22Rv1 (cell line): ENCODE measurements around the gene LCOR.

Source experiments
- H3K27ac ChIP-seq: fragments of 450-650 bp; 2 replicates; pipeline ENCODE4 v1.5.1; 2017
- ZFX ChIP-seq: fragments of 450-650 bp; IDR thresholded peaks from 2 replicates; pipeline ENCODE4 v1.6.1; 2017; ENCODE audit warnings: antibody characterized with exemption, borderline replicate concordance
- TF ChIP-seq, protein P1 (sequence below): fragments of 450-650 bp; IDR thresholded peaks from 2 replicates; pipeline ENCODE4 v1.5.1; 2017; ENCODE audit warnings: mild to moderate bottlenecking

LCOR gene

DNA sequence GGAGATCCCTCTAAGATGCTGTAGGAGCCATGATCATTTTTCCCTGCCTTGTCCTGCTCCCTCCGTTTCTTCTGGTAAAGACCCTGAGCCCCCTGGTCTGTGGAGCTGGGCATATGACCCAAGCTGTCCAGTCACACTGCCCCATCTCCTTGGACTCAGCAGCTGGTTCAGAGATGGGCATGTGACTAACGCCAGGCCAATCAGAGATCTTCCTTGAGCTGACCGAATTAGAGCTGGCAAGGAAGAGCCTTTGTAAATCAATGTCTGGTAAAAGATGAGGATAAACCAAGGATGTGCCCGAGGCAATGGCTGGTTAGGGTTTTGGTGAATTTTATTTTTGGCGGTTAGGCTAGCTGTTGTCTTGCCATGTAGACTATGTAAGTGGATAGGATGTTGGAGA lies 173.3 kb downstream of the LCOR start:
- no peak overlapping the region for H3K27ac ChIP-seq
- no peak for TF ChIP-seq ZFX
- TF ChIP-seq, protein P1, sequence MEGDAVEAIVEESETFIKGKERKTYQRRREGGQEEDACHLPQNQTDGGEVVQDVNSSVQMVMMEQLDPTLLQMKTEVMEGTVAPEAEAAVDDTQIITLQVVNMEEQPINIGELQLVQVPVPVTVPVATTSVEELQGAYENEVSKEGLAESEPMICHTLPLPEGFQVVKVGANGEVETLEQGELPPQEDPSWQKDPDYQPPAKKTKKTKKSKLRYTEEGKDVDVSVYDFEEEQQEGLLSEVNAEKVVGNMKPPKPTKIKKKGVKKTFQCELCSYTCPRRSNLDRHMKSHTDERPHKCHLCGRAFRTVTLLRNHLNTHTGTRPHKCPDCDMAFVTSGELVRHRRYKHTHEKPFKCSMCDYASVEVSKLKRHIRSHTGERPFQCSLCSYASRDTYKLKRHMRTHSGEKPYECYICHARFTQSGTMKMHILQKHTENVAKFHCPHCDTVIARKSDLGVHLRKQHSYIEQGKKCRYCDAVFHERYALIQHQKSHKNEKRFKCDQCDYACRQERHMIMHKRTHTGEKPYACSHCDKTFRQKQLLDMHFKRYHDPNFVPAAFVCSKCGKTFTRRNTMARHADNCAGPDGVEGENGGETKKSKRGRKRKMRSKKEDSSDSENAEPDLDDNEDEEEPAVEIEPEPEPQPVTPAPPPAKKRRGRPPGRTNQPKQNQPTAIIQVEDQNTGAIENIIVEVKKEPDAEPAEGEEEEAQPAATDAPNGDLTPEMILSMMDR, result no peak

DNA sequence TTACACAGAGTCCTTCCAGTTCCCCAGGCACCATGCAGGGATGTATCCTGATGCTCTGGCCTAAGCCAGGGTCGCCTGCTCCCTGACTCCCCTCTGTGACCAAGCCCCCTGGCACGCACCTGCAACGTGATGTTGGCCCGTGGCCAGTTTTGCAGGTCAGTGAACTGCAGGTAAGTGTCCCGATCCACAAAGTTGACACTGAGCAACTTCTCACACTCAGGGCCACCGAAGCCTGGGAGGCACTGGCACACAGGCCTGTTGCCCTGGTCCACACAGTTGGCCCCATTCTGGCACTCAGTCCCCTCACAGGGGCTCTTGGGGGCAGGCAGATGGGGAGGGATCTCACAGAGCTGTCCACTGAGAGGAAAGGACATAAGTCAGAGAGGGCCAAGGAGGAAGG lies 174.3 kb downstream of the LCOR start:
- no peak overlapping the region for H3K27ac ChIP-seq
- TF ChIP-seq ZFX, result no peak
- TF ChIP-seq, protein P1, result no peak

DNA sequence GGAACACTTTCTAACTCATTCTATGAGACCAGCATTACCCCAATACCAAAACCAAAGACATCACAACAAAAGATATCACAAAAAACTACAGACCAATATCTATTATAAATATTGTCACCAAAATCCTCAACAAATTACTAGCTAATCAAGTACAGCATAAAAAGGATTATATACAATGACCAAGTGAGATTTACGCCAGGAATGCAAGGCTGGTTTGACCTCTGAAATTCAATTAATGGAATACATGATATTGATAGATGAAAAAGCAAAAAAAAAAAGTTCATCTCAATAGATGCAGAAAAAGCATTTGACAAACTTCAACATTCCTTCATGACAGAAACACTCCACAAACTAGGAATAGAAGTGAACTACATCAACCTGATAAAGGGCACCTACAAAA lies 175.3 kb downstream of the LCOR start:
- H3K27ac ChIP-seq, result no peak overlapping the region
- TF ChIP-seq, protein P1, result no peak
- TF ChIP-seq ZFX, result no peak

DNA sequence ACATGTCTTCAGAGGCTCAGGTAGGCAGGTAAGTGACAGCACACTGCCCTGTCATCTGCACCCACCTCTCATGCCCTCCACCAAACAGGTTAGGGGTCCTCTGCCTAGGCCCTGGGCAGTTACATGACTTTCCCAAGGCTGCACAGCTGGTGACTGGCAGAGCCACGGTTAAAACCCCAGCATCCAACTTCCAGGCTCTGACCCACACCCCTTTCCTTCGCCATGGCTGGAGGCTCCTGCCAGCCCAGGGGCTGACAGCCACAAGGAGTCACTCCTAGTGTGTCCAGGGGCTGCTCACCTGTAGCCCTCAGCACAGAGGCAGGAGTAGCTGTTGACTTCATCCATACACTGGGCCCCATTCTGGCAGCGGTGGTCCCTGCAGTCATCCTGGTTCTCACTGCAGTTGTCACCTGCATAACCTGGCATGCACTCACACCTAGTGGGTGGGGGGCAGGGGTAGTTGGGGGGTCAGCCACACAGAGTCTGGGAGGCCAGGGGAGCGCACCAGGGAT lies 178.7 kb downstream of the LCOR start:
- H3K27ac ChIP-seq, result no peak overlapping the region
- TF ChIP-seq, protein P1, result no peak
- no peak for TF ChIP-seq ZFX

DNA sequence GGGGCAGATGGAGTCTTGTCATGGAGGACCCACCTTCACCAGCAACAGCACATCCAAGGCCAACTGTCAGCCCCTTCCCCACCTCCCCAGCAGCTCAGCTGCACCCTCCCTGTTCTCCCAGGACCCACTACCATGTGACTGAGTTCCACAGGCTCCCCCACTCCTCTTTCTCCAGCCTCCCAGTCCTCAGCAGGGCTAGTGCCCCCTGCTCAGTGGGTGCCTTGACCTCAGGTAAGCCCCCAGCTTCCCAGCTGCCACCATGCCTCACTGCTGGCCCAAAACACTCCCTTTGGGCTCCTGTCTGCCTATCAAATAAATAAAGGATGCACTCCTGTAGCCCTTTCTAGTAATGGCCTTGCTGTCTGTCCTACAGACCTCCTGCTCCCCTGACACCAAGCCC lies 179.3 kb downstream of the LCOR start:
- TF ChIP-seq, protein P1, result no peak
- TF ChIP-seq ZFX, result no peak
- no peak overlapping the region for H3K27ac ChIP-seq

DNA sequence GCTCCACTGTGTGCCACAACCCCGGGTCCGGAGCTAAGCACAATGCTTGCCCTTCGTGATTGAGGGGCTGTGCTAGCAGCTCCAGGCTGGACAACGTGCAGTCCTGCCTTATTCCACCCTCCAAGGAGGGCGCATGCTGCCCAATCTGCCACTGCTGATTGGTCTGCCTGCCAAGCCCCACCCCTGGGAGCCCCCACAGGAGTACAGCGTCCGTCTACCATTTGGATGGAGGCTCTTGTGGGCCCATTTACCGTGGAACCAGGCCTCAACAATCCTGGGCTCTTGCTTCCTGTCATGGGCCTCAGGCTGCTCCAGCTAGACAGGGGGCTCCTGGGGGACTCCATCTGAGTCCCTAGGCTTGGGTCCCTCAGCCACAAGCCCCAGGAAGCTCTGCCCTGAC lies 180.4 kb downstream of the LCOR start:
- no peak overlapping the region for H3K27ac ChIP-seq
- TF ChIP-seq ZFX, result no peak
- TF ChIP-seq, protein P1, result no peak

DNA sequence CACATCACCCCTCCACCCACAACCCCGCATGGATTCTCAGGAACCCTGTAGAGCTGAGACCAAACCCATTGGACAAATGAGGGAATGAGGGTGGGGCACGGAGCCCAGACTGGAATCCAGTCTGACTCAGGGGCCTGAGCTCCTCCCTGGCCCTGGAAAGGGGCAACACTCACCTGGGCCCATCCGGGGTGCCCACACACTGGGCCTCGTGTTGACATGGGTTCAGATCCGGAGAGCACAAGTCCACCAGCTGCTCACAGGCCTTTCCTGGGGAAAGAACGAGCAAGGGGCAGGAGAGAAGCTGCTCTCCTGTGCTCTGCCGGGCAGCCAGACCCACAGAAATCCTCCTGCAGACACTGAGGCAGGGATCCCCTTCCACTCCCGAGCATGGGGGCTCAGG lies 181.5 kb downstream of the LCOR start:
- TF ChIP-seq, protein P1, result no peak
- TF ChIP-seq ZFX, result no peak
- H3K27ac ChIP-seq, result no peak overlapping the region
